Fibroblast of upper back skin (primary cell): ENCODE data around the gene SLC27A4.
"Not testable (repeated sequence)": the region's sequence is repeated elsewhere in the genome, so short reads cannot be mapped to it uniquely, and the experiment has no call there.

ENCODE experiments used
- DNase-seq: peaks from one replicate; pipeline ENCODE4 v3.0.0-alpha.2; 2013

The SLC27A4 gene

GRCh38 chr9:128325629-128326028 is 14.7 kb upstream of the SLC27A4 start:
- no peak for DNase-seq

GRCh38 chr9:128333451-128333869 is 6.9 kb upstream of the SLC27A4 start:
- DNase-seq, result no peak

- no peak for DNase-seq
Observed at GRCh38 chr9:128335161-128335560, 5.2 kb upstream of the SLC27A4 start.

- no peak for DNase-seq
Observed at GRCh38 chr9:128335914-128336313, 4.4 kb upstream of the SLC27A4 start.

- DNase-seq, result no peak
Observed at GRCh38 chr9:128337936-128338335, 2.4 kb upstream of the SLC27A4 start.

- not testable (repeated sequence) for DNase-seq
Observed at GRCh38 chr9:128338852-128339614, 1.3 kb upstream of the SLC27A4 start.

- DNase-seq, result no peak
Observed at GRCh38 chr9:128340691-128341434, 536 bp downstream of the SLC27A4 start.

- DNase-seq, result peak; percentile 64
Observed at GRCh38 chr9:128341435-128341849, 1.1 kb downstream of the SLC27A4 start.

- no peak for DNase-seq
Observed at GRCh38 chr9:128342971-128343680, 2.8 kb downstream of the SLC27A4 start.

GRCh38 chr9:128343855-128344254 is 3.5 kb downstream of the SLC27A4 start:
- no peak for DNase-seq

GRCh38 chr9:128344931-128345605 is 4.7 kb downstream of the SLC27A4 start:
- DNase-seq, result no peak

GRCh38 chr9:128349125-128349524 is 8.8 kb downstream of the SLC27A4 start:
- no peak for DNase-seq

GRCh38 chr9:128349772-128350171 is 9.4 kb downstream of the SLC27A4 start:
- DNase-seq, result no peak

- no peak for DNase-seq
Observed at GRCh38 chr9:128355451-128355850, 15.1 kb downstream of the SLC27A4 start.

- no peak for DNase-seq
Observed at GRCh38 chr9:128358090-128358489, 17.8 kb downstream of the SLC27A4 start.

- no peak for DNase-seq
Observed at GRCh38 chr9:128358861-128359260, 18.5 kb downstream of the SLC27A4 start.

- no peak for DNase-seq
Observed at GRCh38 chr9:128360826-128361225, 20.5 kb downstream of the SLC27A4 start.

GRCh38 chr9:128361296-128361985 is 21.1 kb downstream of the SLC27A4 start:
- no peak for DNase-seq

- DNase-seq, result peak; percentile 83
Observed at GRCh38 chr9:128361986-128362646, 21.8 kb downstream of the SLC27A4 start.

- DNase-seq, result no peak
Observed at GRCh38 chr9:128362774-128363173, 22.4 kb downstream of the SLC27A4 start.

- no peak for DNase-seq
Observed at GRCh38 chr9:128365525-128365924, 25.2 kb downstream of the SLC27A4 start.
